Spinal cord (tissue), 10 donors: Measurements from ENCODE around the gene OR10X1. TPM values are rescaled to one million over a fixed set of nuclear protein-coding genes. Genes with fewer than 3 reads are reported as not detected.

Experiments
- DNase-seq, 6 donors: peaks; one replicate each; pipeline versions ENCODE4 v3.0.0 to v3.0.0-alpha.2; 2013 to 2015; ENCODE audit warnings: low spot score in 6 of 6, low read depth in 4 of 6
- H3K27ac ChIP-seq: one replicate; pipeline ENCODE4 v1.5.1; 2013; ENCODE audit warnings: low read depth, low read length, control low read depth
- H3K27me3 ChIP-seq: one replicate; pipeline ENCODE4 v1.6.1; 2013; ENCODE audit warnings: low read length; ENCODE audit not compliant: control insufficient read depth, insufficient read depth
- H3K36me3 ChIP-seq: one replicate; pipeline ENCODE4 v1.6.1; 2013; ENCODE audit warnings: low read length; ENCODE audit not compliant: control insufficient read depth, insufficient read depth
- H3K4me1 ChIP-seq: one replicate; pipeline ENCODE4 v1.6.1; 2013; ENCODE audit warnings: low read length; ENCODE audit not compliant: control insufficient read depth, insufficient read depth
- H3K4me3 ChIP-seq: one replicate; pipeline ENCODE4 v1.5.1; 2013; ENCODE audit warnings: low read depth, low read length, control low read depth
- H3K9me3 ChIP-seq: one replicate; pipeline ENCODE4 v1.6.1; 2013; ENCODE audit warnings: low read length; ENCODE audit not compliant: control insufficient read depth, insufficient read depth
- WGBS: methylation state at CpG from one replicate; pipeline ENCODE4 v1.1.5; 2013; ENCODE audit warnings: missing lambda C conversion rate; ENCODE audit not compliant: insufficient coverage; 5-methylcytosine and 5-hydroxymethylcytosine counted together
- polyA plus RNA-seq, 2 donors: library from polyadenylated mRNA; unstranded; fragments of 120-200 nt; gene quantifications; one replicate each; pipeline ENCODE4 v1.2.1, GENCODE V29; 2013; ENCODE audit not compliant: insufficient read length in 2 of 2
- total RNA-seq, 2 donors: library from RNA; depleted of rRNA in 1 of 2; stranded (reverse); fragments of 120-200 nt in 1 of 2; fragments of >200 nt in 1 of 2; gene quantifications; one replicate each; pipeline versions ENCODE4 v1.2.3 to v1.2.4, GENCODE V29; 2013 to 2014
- donor health status: healthy.

The OR10X1 gene
- total and polyA plus RNA-seq, 4 donors = not detected

DNA sequence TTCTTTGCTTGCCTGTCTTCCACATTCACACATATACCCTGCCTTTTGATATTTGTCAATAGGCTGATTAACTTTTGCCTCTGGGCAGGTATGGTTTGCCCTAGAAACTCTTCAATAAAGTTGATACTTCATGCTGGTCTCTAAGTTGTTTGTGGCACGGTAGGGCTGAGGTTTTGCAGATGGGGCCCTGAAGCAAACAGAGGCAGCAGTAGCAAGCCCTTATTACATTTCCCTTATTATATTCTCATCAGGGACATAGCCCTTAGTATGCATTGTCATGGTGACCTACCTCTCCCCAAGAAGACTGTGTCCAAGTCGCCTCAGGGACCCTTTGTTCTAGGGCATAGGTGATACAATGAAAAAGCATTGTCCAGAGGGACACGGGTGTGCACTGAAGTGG, 9.2 kb downstream of the OR10X1 start, which contains the start of gene OR6P1:
OR6P1 (minus strand) TSS at position 101 of the 400 bp plus-strand sequence. CDS start 6,976 bp downstream, outside the sequence.
- no peaks in the 10 kb centered on the region for H3K4me1 ChIP-seq
- H3K4me3 ChIP-seq = no peak within 1 kb of the TSS
- H3K36me3 ChIP-seq = no peaks in the 10 kb centered on the region
- no peak within 1 kb of the TSS for H3K27ac ChIP-seq
- no peaks in the 10 kb centered on the region for H3K9me3 ChIP-seq
- no peak for DNase-seq
- no peaks in the 10 kb centered on the region for H3K27me3 ChIP-seq
- 80% methylated on average over 1 of the region's 3 CpGs for WGBS

DNA sequence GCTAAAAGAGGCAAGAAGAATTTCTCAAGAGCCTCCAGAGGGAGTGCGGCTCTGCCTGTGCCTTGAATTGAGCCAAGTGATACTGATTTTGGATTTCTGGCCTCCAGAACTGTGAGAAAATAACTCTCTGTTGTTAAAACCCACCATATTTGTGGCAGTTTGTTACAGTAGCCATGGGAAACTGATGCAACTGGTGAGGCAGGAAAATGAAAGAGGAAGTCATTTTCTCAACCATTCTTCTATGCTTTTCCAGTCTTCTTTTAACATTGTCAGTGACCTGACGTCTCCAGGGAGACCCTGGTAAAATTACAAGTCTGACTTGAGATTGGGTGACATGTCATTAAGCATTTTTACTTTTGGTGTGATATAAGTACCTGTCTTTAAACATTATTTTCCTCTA, 15.1 kb downstream of the OR10X1 start:
- Histone ChIP-seq H3K27me3 (no peaks in the 10 kb centered on the region), H3K36me3 (no peaks in the 10 kb centered on the region), H3K27ac (no peak overlapping the region), H3K4me1 (no peaks in the 10 kb centered on the region), H3K9me3 (no peaks in the 10 kb centered on the region), H3K4me3 (no peak overlapping the region)
- WGBS = 67% methylated on average over 1 of the region's 2 CpGs
- no peak for DNase-seq

DNA sequence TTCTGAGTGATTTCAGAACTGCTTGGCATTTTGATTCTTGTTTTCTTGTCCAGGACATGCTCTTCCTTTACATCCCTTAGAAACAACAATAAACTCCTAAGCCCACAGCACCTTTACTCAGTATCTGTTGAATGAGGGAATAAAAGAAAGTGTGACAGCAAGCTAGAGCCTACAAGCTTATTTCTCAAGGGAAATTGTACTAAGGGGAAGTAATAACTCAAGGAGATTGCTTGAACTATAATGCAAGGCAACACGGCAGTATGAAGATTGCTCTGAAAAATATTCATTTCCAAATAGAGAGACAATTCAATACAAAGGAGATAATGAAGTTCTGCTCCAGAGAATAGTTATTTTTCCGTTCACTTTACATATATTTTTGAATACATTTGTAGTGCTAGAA, 15.8 kb downstream of the OR10X1 start:
- DNase-seq = peak in 1 of 6 donors; percentile 20
- no peaks in the 10 kb centered on the region for H3K27me3 ChIP-seq
- WGBS = no CpG with 5 or more reads among the region's 2 CpGs
- H3K4me1 ChIP-seq = no peaks in the 10 kb centered on the region
- H3K4me3 ChIP-seq = no peak overlapping the region
- no peaks in the 10 kb centered on the region for H3K9me3 ChIP-seq
- no peak overlapping the region for H3K27ac ChIP-seq
- H3K36me3 ChIP-seq = no peaks in the 10 kb centered on the region

DNA sequence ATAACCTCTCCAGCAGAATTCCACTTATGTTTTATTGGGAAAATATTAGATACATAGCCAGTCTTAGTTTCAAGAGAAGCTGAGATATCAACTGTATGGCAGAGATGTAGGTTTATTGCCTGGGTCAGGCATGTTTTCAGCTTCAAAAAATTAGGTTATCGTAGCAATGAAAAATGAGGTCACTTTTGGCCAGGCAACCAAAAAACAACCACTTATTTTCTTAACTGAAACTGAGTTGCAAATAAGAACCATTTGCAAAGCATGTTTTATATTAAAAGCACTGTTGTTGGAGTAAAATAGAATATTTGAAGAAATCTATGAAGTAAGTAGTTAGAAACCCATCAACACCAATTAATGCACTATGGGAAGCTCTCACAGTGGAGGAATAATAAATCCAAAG, 20.0 kb downstream of the OR10X1 start:
- no CpG with 5 or more reads among the region's 1 CpG for WGBS
- Histone ChIP-seq H3K9me3 (no peaks in the 10 kb centered on the region), H3K27ac (no peak overlapping the region), H3K4me3 (no peak overlapping the region), H3K36me3 (no peaks in the 10 kb centered on the region), H3K4me1 (no peaks in the 10 kb centered on the region), H3K27me3 (no peaks in the 10 kb centered on the region)
- no peak for DNase-seq

DNA sequence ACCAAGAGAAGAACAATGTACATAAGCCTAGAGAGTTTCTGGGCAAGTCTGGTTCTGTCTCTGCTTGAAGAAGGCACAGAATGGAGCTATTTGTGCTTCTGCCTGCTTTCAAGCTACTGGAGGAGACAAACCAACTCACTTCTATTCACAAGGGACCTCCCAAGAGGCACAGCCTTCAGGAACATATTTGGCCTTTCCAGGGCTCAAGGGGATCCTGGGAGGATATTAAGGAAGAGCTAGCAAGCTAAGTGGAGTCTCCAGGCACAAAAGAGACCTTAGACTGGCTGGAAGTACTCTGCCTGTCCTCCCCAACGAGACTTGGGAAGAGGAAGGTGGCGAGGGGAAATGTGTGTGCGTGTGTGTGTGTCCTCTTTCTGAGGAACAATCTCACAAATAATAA, 25.3 kb downstream of the OR10X1 start, which contains the start of gene OR6Y1:
OR6Y1 (minus strand) TSS at position 54 of the 400 bp plus-strand sequence. CDS start 6,300 bp downstream, outside the sequence.
- no peak for DNase-seq
- H3K36me3 ChIP-seq = no peaks in the 10 kb centered on the region
- no peaks in the 10 kb centered on the region for H3K9me3 ChIP-seq
- no CpG with 5 or more reads among the region's 3 CpGs for WGBS
- H3K4me3 ChIP-seq = no peak within 1 kb of the TSS
- no peaks in the 10 kb centered on the region for H3K27me3 ChIP-seq
- H3K27ac ChIP-seq = no peak within 1 kb of the TSS
- H3K4me1 ChIP-seq = no peaks in the 10 kb centered on the region

DNA sequence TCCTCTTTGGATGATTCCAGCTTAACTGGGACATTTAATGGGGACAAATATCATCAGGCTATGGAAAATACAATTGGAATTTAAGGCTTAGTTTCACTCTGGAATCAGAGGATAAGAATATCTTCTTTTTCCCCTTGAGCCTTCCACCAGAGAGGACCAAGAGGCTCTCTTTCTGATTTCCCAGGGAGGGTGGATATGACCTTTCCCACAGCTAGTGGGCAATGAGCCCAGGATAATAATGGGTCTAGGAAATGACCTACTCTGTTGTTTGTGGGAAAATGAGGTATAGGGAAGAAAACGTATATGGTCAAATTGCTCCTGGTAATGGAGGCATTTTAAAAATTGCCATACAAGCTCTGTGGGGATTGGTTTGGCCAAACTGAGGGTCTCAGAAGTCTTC, 27.4 kb downstream of the OR10X1 start:
- H3K36me3 ChIP-seq = no peaks in the 10 kb centered on the region
- DNase-seq = no peak
- H3K4me1 ChIP-seq = no peaks in the 10 kb centered on the region
- no peaks in the 10 kb centered on the region for H3K9me3 ChIP-seq
- H3K27ac ChIP-seq = no peak overlapping the region
- WGBS = 80% methylated on average over 1 of the region's 1 CpG
- no peaks in the 10 kb centered on the region for H3K27me3 ChIP-seq
- H3K4me3 ChIP-seq = no peak overlapping the region

DNA sequence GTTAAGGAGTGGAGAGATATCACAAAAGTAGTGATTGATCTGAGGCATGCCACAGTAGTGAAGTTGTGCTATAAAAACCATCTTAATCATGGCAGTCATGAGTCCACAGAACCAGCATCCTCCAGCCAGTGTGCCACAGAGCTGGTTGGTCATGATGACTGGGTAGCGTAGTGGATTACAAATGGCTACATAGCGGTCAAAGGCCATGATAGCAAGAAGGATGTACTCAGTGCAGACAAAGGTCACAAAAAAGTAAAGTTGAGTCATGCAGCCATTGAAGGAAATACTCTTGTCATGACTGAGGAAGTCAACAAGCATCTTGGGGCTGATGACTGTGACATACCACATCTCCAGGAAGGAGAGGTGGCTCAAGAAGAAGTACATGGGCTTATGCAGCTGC, 32.2 kb downstream of the OR10X1 start:
- Histone ChIP-seq H3K27ac (no peak overlapping the region), H3K4me1 (no peaks in the 10 kb centered on the region), H3K36me3 (no peaks in the 10 kb centered on the region), H3K4me3 (no peak overlapping the region), H3K27me3 (no peaks in the 10 kb centered on the region), H3K9me3 (no peaks in the 10 kb centered on the region)
- WGBS = 94% methylated on average over 2 of the region's 2 CpGs
- no peak for DNase-seq

DNA sequence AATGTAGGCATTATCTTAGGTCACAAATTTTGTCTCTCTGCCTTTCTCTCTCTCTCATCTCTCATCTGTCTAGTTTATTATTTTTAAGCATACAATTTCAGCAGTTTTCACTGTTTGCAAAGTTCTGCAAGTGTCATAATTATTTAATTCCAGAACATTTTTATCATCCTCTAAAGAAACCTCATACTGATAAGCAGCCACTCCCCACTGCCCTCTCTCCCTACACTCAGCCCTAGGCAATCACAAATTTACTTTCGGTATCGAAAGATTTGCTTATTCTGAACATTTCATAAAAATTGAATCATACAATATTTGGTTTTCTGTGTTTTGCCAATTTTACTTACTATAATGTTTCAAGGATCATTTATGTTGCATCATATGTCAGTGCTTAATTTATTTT, 42.1 kb downstream of the OR10X1 start:
- no peak overlapping the region for H3K4me3 ChIP-seq
- no CpG with 5 or more reads among the region's 2 CpGs for WGBS
- H3K9me3 ChIP-seq = no peaks in the 10 kb centered on the region
- H3K4me1 ChIP-seq = no peaks in the 10 kb centered on the region
- H3K27me3 ChIP-seq = no peaks in the 10 kb centered on the region
- H3K27ac ChIP-seq = no peak overlapping the region
- DNase-seq = no peak
- no peaks in the 10 kb centered on the region for H3K36me3 ChIP-seq

DNA sequence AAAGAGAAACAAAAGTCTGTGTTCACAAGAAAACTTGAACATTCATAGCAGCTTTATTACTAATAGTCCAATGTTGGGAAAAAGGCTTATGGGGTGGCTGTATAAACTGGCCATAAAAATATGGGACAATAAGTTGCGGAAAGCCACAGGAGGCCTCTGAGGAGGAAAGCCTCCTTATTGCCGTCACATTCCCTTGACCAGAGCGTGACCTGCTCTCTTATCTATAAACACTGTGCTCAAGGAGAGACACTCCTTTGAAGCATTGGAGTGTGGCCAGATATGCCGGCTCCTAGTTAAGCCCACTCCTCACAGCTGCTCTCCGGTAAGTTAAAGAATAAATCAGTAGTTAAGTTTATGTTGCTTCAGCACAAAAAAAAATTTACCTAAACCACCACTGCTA, 45.2 kb downstream of the OR10X1 start:
- Histone ChIP-seq H3K4me1 (no peaks in the 10 kb centered on the region), H3K9me3 (no peaks in the 10 kb centered on the region), H3K36me3 (no peaks in the 10 kb centered on the region), H3K4me3 (no peak overlapping the region), H3K27ac (no peak overlapping the region), H3K27me3 (no peaks in the 10 kb centered on the region)
- no peak for DNase-seq
- 51% methylated on average over 2 of the region's 5 CpGs for WGBS
